ENCODE results near the gene NGRN.
"Not testable (repeated sequence)": the region's sequence is repeated elsewhere in the genome, so short reads cannot be mapped to it uniquely, and the experiment has no call there.

Gene NGRN

DNA sequence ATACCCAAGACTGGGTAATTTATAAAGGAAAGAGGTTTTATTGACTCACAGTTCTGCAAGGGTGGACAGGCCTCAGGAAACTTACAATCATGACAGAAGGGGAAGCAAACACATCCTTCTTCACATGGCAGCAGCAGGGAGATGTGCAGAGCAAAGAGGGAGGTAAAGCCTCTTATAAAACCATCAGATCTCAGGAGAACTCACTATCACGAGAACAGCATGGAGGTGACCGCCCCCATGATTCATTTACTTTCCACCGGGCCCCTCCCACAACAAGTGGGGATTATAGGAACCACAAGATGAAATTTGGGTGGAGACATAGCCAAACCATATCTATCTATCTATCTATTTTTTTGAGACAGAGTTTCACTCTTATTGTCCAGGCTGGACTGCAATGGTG is 26.1 kb upstream of the NGRN start:
- FAIRE-seq (no peak), DNase-seq (ENCODE audit: insufficient read length) (no peak)
- TF ChIP-seq TAF1 (IDR thresholded peaks at IDR 0.05; ENCODE audit: borderline replicate concordance, low read depth, low read length) (no peak), POLR2AphosphoS5 (IDR thresholded peaks at IDR 0.05; ENCODE audit: low read depth, low read length) (no peak), POLR2A (IDR thresholded peaks at IDR 0.05; ENCODE audit: low read depth, low read length) (no peak)

DNA sequence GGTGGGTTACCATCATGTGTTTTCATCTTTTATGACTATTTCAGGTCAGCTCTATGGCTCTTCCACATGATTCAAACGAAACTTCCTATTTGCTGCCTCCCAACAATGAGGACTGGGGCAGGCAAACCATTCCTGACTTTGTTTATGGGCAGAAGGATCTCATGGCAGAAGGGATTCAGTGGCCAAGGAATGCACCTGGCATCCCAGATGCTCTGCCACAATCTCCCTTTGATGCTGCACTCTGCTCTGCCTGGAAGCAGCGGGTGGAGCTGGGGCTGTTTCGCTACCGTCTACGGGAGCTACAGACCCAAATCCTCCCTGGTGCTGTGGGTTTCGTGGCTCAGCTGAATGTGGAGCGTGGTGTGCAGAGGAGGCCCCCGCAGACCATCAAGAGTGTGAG is 24.6 kb upstream of the NGRN start:
- no peak for TF ChIP-seq POLR2AphosphoS5 (IDR thresholded peaks at IDR 0.05; ENCODE audit: low read depth, low read length)
- no peak for TF ChIP-seq POLR2A (IDR thresholded peaks at IDR 0.05; ENCODE audit: low read depth, low read length)
- TF ChIP-seq TAF1 (IDR thresholded peaks at IDR 0.05; ENCODE audit: borderline replicate concordance, low read depth, low read length) = no peak
- DNase-seq (ENCODE audit: insufficient read length) (no peak), FAIRE-seq (no peak)

DNA sequence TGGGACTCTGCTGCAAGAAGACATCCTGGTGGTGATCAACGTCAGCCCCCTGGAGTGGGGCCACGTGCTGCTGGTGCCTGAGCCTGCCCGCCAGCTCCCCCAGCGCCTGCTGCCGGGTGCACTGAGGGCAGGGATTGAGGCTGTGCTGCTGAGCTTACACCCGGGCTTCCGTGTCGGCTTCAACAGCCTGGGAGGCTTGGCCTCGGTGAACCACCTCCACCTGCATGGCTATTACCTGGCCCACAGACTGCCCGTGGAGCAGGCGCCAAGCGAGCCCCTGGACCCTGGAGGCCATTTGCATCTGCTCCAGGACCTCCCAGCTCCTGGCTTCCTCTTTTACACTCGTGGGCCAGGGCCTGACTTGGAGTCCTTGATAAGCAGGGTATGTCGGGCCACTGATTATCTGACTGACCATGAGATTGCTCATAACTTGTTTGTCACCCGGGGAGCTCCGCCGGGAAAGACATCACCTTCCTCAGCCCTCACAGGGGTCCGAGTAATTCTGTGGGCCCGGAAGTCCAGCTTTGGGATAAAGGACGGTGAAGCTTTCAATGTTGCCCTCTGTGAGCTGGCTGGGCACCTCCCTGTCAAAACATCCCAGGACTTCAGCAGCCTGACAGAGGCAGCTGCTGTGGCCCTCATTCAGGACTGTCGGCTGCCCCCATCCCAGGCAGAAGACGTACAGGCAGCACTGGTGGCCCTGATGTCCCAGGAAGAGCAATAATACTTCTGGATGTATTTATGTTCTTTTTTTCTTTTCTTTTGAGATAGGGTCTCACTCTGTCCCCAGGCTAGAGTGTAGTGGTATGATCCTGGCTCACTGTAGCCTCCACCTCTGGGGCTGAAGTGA is 23.9 kb upstream of the NGRN start:
- DNase-seq (ENCODE audit: insufficient read length) (no peak), FAIRE-seq (no peak)
- TF ChIP-seq POLR2AphosphoS5 (IDR thresholded peaks at IDR 0.05; ENCODE audit: low read depth, low read length) (no peak), POLR2A (IDR thresholded peaks at IDR 0.05; ENCODE audit: low read depth, low read length) (no peak), TAF1 (IDR thresholded peaks at IDR 0.05; ENCODE audit: borderline replicate concordance, low read depth, low read length) (no peak)

DNA sequence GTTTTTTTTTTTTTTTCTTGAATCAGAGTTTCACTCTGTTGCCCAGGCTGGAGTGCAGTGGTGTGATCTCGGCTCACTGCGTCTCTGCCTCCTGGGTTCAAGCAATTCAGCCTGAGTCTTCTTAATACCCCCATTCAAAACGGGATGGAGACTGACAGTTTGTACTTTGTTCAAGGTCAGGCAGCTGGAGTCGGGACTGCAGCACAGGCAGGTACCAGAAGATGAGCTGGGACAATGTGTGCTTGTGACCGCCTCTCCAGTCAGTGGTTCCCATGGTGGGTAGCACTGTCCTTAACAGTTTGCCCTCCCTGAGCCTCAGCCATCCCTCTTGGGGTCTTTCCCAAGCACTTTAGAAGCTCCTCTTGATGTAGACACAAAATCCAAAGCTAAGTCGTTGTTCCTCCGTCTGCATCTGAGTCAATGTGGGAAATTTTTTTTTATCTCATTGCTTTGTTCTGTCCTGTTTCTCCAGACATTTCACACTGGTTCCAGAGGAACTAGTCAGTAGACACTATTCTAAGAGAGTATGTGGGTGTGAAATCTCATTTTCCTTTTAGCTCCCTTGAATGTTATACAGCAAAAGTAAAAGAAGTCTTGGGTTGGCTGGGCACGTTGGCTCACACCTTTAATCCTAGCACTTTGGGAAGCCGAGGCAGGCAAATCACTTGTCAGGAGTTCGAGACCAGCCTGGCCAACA is 21.4 kb upstream of the NGRN start:
- TF ChIP-seq TAF1 (IDR thresholded peaks at IDR 0.05; ENCODE audit: borderline replicate concordance, low read depth, low read length) = no peak
- no peak for TF ChIP-seq POLR2AphosphoS5 (IDR thresholded peaks at IDR 0.05; ENCODE audit: low read depth, low read length)
- TF ChIP-seq POLR2A (IDR thresholded peaks at IDR 0.05; ENCODE audit: low read depth, low read length) = no peak
- FAIRE-seq (no peak), DNase-seq (ENCODE audit: insufficient read length) (no peak)

DNA sequence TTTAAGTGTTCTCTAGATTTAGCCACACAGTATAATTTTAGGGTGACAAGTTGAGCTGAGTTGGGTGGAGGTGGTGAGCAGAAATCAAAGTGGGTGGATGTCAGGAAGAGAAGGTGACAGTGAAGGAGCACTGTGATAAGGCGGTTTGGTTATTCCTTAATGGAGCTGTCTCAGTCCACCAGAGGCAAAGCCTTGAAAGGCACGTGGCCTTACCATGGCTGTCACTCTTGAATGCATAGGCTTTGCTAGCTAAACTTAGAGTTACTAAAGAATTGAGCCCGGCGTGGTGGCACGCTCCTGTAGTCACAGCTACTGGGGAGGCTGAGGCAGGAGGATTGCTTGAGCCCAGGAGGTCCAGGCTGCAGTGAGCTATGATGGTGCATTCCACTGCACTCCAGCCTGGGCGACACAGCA is 16.7 kb upstream of the NGRN start:
- no peak for FAIRE-seq

DNA sequence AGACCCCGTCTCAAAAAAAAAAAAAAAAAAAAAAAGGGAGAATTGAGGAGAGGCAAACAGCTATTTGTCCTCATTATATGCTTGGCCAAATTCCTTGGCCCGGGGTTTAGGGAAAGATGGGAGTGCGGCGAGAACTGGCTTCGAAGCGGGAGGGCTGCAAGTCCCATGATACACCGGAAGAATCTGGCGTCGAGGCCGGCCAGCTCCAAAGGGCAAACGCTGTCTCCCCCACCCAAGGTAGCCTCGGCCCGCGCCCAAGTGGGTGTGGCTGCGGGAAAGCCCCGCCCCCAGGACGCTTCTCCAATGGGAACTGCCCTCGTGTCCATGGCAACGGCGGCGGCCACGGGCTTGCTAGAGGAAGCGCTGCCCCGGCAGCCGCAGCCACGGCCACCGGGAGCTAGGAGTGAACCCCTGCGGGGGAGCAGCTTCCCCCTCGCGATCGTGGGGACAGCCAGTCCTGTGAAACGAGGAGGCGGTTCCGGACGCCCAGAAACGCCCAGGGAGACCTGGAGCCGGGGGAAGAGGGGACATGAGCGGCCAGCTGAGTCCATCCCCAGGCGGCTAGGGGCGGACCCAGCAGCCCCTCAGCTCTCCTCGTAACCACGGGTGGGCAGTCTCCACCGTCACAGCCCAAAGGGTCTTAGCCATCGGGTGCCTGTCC is 16.1 kb upstream of the NGRN start, which contains the start of gene TTLL13:
TSS of gene TTLL13 (plus strand) at position 354 of the 661 bp plus-strand sequence. CDS start 1,075 bp downstream, outside the sequence.
- no peak for FAIRE-seq
- DNase-seq (ENCODE audit: insufficient read length) = no peak
- TF ChIP-seq POLR2AphosphoS5 (IDR thresholded peaks at IDR 0.05; ENCODE audit: low read depth, low read length) = no peak

More for the DNA sequence above, 16.7 kb upstream of the NGRN start:
- no peak for DNase-seq (ENCODE audit: insufficient read length)
- TF ChIP-seq TAF1 (IDR thresholded peaks at IDR 0.05; ENCODE audit: borderline replicate concordance, low read depth, low read length) (no peak), POLR2AphosphoS5 (IDR thresholded peaks at IDR 0.05; ENCODE audit: low read depth, low read length) (no peak), POLR2A (IDR thresholded peaks at IDR 0.05; ENCODE audit: low read depth, low read length) (no peak)

DNA sequence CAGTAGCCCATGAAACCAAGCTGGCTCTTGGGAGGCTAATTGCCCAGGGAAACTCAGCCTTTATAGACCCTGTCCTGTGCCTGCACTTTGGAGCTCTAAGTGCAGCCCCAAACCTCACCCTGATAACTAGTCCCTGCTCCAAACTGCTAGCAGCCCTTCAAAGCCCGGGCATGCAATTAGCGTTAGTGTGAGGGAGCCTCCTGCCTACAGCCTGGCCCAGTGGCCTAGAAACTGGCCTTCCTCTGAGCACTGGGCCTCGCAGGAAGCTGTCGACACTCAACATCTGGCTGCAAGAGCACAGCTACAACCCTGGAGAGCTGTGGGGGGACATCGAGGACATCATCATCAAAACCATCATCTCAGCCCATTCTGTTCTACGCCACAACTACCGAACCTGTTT is 7.7 kb upstream of the NGRN start:
- TF ChIP-seq TAF1 (IDR thresholded peaks at IDR 0.05; ENCODE audit: borderline replicate concordance, low read depth, low read length) = no peak
- FAIRE-seq (no peak), DNase-seq (ENCODE audit: insufficient read length) (no peak)

DNA sequence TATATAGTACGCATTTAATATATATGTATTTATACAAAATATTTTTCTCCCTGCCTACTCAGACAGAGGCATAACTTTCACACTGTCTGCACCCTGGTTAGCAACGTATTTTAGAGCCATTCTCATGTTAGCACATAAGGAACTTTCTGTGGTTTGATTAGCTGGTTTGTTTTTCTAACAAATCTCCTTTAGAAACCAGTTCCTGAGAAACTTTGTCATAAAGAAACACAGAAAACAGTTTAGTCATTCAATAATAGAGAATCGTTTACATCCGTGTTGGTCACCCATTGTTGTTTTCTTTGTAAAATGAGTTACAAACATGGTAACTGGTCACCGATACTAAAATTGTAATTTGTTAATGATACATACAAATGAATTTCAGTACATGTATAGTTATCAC is 5.9 kb upstream of the NGRN start:
- TF ChIP-seq TAF1 (IDR thresholded peaks at IDR 0.05; ENCODE audit: borderline replicate concordance, low read depth, low read length) (no peak), POLR2AphosphoS5 (IDR thresholded peaks at IDR 0.05; ENCODE audit: low read depth, low read length) (no peak), POLR2A (IDR thresholded peaks at IDR 0.05; ENCODE audit: low read depth, low read length) (no peak)
- peak; percentile 67 for FAIRE-seq

DNA sequence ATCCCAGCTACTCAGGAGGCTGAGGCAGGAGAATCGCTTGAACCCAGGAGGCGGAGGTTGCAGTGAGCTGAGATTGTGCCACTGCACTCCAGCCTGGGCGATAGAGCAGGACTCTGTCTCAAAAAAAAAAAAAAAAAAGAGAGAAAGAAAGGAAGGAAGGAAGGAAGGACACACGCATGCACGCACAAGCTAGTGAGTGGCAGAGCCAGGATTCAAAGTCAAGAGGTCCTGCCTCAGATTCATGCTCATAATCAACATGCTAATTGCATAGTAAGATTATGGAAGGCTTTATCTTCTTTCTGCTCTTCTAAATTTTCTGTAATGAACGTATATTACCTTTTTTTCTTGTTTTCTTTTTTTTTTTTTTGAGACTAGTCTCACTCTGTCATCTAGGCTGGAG is 4.7 kb upstream of the NGRN start:
- DNase-seq (ENCODE audit: insufficient read length); FAIRE-seq: not testable (repeated sequence)

More for the DNA sequence above, 5.9 kb upstream of the NGRN start:
- DNase-seq (ENCODE audit: insufficient read length) = no peak

DNA sequence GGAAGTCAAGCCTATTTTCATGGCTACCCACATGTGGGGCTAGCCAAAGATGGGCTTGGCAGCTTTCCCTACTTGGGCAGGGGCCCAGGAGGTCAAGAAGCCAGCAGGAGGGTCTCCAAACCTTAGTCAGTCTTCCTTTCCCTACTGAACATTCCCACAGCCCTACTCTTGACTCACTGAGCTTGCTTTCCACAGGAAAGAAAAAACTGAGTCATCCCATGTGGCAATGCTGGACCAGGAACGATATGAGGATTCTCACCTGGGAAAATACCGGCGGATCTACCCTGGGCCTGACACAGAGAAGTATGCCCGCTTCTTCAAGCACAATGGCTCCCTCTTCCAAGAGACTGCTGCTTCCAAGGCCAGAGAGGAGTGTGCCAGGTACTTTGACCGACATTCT is 3.7 kb upstream of the NGRN start:
- DNase-seq (ENCODE audit: insufficient read length) = no peak
- no peak for TF ChIP-seq TAF1 (IDR thresholded peaks at IDR 0.05; ENCODE audit: borderline replicate concordance, low read depth, low read length)
- no peak for TF ChIP-seq POLR2AphosphoS5 (IDR thresholded peaks at IDR 0.05; ENCODE audit: low read depth, low read length)
- no peak for TF ChIP-seq POLR2A (IDR thresholded peaks at IDR 0.05; ENCODE audit: low read depth, low read length)
- FAIRE-seq = no peak

DNA sequence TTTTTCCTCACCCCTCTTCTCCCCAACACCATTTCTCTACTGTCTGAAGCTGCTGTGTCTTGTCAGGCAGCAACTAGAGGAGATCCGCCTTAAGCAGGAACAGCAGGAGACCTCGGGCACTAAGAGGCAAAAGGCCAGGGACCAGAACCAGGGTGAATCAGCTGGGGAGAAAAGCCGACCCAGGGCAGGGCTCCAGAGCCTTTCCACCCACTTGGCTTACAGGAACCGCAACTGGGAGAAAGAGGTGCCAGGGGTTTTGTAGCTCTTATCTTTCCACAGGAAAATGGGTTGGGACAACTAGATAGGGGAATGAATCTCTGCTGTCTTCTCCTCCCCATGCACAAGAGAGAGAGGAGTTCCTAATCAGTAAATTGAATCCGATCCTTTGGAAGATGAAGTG is 3.0 kb upstream of the NGRN start:
- no peak for FAIRE-seq
- TF ChIP-seq POLR2A (IDR thresholded peaks at IDR 0.05; ENCODE audit: low read depth, low read length) = no peak
- TF ChIP-seq TAF1 (IDR thresholded peaks at IDR 0.05; ENCODE audit: borderline replicate concordance, low read depth, low read length) = no peak
- TF ChIP-seq POLR2AphosphoS5 (IDR thresholded peaks at IDR 0.05; ENCODE audit: low read depth, low read length) = no peak
- DNase-seq (ENCODE audit: insufficient read length) = no peak

DNA sequence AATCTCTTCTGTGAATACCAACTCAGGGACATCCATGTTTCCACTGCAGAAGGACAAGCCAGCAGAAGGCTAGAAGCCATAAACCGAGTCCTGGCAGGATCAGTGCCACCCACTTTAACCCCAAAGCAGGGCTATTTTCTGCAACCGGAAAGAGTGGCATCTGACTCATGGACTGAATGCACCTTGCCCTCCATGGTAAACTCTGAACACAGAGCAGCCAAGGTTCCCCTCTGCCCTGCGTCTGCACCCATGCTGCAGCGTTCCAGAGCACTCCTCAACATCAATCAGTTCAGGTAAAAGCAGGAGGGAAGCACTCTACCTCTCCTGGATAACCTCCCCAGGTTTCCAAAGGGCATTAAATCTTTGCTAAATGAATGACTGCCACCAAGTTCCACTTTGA is 801 bp upstream of the NGRN start:
- TF ChIP-seq POLR2A (IDR thresholded peaks at IDR 0.05; ENCODE audit: low read depth, low read length) (no peak), POLR2AphosphoS5 (IDR thresholded peaks at IDR 0.05; ENCODE audit: low read depth, low read length) (no peak), TAF1 (IDR thresholded peaks at IDR 0.05; ENCODE audit: borderline replicate concordance, low read depth, low read length) (no peak)
- DNase-seq (ENCODE audit: insufficient read length) (no peak), FAIRE-seq (no peak)

All from GM12892 (cell line).